LoVo (cell line): ENCODE measurements around the gene PTPRU.

Experiments used
- DNase-seq: peaks from one replicate; pipeline ENCODE4 v3.0.0-alpha.2; 2016; ENCODE audit warnings: low spot score

Gene PTPRU

DNA sequence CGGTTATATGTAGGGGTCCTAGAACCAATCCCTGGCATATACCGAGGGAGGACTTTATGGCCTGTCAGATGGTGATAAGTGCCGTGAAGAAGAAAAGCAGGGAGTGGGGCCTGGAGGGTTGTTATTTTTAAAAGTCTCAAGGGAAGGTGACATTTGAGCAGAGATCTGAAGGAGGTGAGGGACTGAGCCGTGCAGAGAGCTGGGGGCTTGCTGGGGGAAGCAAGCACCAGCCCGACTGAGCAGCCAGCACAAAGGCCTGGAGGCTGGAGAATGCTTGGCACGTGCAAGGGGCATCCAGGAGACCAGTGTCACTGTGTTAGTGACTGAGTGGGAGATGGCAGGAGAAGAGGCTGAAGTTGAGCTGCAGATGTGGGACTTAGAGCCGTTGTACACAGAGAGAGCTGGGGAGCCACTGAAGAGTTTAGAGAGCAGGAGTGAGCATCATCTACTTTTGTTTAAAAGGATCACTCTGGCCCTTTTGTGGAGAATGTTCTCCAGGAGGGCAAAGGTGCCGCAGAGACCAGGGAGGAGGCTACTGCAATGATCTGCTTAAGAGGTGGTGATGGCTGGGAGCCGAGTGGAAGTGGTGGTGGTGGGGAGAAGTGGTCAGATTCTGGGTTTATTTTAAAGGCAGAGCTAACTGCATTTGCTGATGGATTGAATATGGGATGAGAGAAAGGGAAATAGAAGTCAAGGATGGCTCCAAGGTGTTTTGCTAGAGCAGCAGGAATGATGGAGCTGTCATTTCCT is 31.2 kb downstream of the PTPRU start:
- DNase-seq: no peak

DNA sequence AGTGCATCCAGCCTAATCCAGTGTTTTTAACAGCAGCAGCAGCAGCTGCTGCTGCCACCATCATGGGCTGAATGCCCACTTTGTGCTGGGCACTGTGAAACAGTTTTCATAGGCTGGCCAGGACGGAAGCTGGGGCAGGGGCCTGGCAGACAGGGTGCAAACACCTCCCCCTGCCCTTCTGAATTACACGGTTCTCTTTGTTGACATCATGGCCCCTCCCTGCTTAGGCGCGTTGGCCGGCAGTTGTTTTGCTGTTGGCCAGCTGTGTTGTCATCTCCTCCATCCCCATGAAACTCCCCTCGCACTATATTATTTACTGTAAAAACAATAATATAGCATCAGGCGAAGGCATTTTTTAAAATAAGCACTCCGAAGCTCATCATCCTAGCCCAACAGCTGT is 33.1 kb downstream of the PTPRU start:
- no peak for DNase-seq

GRCh38 chr1:29270929-29271521 is 34.7 kb downstream of the PTPRU start:
- no peak for DNase-seq

DNA sequence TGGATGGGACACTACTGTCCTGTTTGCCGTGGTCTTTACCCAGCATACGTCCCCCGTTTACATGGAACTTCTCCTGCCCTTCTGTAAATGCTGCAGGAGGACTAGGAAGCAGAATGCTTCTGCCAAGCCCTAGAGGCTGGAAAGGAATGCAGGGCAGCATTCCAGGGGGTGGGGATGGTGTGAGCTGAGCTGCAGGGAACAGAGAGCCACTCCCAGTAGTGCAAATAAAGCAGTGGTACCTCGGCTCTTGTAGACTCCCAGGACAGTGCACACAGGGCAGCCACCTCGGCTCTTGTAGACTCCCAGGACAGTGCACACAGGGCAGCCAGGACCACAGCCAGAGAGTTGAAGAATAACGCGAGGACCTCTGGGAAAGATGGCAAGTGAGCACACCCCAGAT is 35.4 kb downstream of the PTPRU start:
- peak; percentile 86 for DNase-seq

GRCh38 chr1:29272147-29272907 is 36.0 kb downstream of the PTPRU start:
- DNase-seq: no peak

DNA sequence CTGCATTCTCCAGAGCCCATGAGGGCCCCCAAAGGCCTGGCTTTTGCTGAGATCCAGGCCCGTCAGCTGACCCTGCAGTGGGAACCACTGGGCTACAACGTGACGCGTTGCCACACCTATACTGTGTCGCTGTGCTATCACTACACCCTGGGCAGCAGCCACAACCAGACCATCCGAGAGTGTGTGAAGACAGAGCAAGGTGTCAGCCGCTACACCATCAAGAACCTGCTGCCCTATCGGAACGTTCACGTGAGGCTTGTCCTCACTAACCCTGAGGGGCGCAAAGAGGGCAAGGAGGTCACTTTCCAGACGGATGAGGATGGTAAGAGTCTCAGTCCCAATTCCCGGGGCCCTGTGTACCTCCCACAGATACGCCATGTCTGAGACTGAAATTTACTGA is 39.1 kb downstream of the PTPRU start:
- DNase-seq: no peak

- no peak for DNase-seq
These were observed 41.8 kb downstream of the PTPRU start for GRCh38 chr1:29278124-29278523.

DNA sequence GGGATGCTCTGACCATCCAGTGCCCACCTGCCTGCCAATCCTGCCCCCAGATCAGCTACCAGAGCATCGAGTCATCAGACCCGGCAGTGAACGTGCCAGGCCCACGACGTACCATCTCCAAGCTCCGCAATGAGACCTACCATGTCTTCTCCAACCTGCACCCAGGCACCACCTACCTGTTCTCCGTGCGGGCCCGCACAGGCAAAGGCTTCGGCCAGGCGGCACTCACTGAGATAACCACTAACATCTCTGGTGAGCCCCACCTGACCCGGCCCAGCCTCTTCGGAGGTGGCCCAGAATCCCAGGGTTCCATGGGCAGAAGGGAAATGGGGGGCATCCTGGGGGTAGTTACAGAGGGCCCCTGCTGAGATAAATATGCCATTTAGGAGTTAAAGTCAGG is 43.1 kb downstream of the PTPRU start:
- DNase-seq: no peak

- no peak for DNase-seq
These were observed 43.6 kb downstream of the PTPRU start for GRCh38 chr1:29279951-29280391.

DNA sequence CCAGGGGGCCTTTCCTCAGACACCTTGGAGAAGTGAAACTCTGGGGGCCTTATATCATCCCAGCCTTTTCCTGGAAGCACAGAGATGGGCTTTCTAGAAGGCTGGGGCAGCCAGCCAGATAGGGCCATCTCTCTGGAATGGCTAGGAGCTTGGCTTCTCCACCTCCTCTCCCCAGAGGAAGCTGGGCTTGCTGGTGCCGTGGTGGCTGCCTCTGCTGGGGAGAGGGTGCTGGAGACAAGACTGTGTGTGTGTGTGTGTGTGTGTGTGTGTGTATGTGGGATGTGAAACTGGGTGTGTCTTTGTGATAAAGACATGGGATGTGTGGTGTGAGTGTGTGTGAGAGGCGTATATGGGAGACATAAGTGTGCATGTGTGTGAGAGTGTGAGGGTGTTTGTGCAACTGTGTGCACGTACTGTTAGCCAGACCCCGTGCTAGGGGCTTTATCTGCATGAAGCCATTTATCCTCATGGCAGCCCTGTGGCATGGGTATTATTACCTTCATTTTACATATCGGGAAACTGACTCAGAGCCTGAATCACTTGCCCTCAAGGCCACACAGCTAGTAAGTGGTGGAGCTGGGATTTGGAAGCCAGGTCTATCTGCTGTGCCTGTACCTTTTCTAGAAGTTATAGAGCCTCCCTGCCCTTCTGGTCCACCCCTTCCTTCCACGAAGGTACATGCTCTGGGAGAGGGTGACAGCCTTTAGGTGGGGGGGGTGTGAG is 44.2 kb downstream of the PTPRU start:
- DNase-seq: no peak

- DNase-seq: no peak
These were observed 45.2 kb downstream of the PTPRU start for GRCh38 chr1:29281571-29281970.

DNA sequence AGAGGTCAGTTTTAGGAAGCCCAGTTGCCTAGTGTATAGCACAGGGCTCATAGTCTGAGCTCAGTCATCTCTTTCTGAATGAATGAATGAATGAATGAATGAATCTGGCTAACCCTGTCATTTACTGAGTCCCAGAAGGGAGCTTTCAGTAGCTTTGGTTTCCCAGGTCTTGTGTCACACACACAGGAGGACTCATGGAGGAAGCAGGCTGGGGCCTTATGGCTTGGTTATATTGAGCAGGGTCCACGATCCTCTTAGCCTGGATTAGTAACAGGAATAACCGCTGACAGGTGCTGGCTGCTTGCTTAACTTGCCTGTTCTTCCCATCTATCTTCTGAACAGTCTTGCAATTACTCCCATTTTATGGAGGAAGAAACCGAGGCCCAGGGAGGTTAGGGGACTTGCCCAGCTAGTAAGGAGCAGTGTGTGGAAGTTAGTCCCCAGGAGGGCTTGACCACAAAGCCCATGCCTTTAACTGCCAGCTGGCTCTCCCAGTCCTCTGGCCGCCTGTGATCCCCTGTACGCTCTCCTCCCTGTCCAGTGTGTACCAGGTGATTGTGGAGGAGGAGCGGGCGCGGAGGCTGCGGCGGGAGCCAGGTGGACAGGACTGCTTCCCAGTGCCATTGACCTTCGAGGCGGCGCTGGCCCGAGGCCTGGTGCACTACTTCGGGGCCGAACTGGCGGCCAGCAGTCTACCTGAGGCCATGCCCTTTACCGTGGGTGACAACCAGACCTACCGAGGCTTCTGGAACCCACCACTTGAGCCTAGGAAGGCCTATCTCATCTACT is 46.0 kb downstream of the PTPRU start:
- DNase-seq: no peak

- DNase-seq: no peak
These were observed 46.8 kb downstream of the PTPRU start for GRCh38 chr1:29282924-29283803.

DNA sequence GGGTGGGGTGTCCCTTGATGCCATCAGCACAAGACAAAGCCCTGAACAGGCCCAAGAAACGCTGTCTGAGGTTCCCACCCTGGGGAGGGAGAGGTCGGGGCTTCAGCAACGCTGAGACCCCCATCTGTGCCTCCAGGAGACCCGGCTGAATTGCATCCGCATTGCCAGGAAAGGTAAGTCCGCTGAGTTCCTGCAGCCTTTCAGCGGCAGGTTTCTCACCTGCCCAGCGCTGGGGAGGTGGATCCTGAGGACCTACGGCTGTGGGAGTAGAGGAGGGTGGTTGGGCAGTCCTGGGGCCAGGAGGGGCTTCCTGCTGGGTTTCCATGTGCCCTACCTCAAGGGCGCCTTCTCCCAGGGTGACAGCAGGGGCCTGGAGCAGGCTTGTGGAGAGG is 47.5 kb downstream of the PTPRU start:
- no peak for DNase-seq

- no peak for DNase-seq
These were observed 48.1 kb downstream of the PTPRU start for GRCh38 chr1:29284286-29284960.

GRCh38 chr1:29284961-29285560 is 48.7 kb downstream of the PTPRU start:
- no peak for DNase-seq

DNA sequence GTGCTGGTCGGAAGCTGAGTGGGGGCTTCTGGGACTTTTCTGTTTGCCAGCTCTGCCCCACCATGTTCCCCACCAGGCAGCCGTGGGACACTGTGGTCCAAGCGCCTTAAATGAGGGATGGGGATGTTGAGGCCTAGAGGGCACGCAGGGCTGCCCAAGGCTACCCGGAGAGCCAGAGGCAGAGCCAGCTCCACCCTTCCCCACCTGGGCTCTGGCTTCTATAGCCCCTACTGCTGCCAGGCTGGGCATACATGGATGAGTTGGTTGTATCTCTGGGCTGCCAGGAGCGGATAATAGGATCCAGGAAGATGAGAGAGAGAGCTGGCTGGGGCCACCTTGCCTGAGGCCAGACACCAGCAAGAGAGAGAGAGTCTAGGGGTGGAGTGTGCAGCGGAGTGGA is 49.4 kb downstream of the PTPRU start:
- DNase-seq: no peak

GRCh38 chr1:29286194-29286767 is 50.0 kb downstream of the PTPRU start:
- no peak for DNase-seq

DNA sequence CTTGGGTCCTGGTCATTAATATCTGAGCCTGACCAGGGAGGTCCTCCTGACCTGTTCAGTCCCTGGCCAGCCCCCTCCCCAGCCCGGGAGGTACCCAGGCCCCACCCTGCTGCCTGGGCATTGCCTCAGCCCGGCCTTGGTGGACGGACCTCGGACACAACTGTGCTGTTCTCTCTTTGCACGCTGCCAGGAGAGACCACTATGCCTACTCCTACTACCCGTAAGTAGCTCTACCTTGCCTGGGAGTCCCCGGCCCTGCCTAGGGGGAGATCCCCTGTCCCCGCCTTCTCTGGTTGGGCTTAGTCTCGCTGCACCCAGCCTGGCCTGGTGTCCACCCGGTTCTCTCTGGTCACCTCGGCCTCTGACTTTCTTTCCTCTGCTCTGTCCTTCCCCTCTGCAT is 53.2 kb downstream of the PTPRU start:
- no peak for DNase-seq
